HG02642 (cell line): ENCODE results near the gene AGAP1.

ENCODE experiments used
- ATAC-seq: cut with Tn5 transposase; IDR thresholded peaks from one replicate; pipeline ENCODE4 v1.9.1; 2021; ENCODE audit warnings: mild to moderate bottlenecking; ENCODE audit not compliant: unreplicated experiment, poor library complexity

The AGAP1 gene

GRCh38 chr2:235544689-235544969, 50.8 kb downstream of the AGAP1 start:
- no peak for ATAC-seq

- ATAC-seq = no peak
Measured at GRCh38 chr2:235545339-235546150, 51.7 kb downstream of the AGAP1 start.

- ATAC-seq = no peak
Measured at GRCh38 chr2:235546151-235546435, 52.2 kb downstream of the AGAP1 start.

- ATAC-seq = no peak
Measured at GRCh38 chr2:235546436-235546835, 52.6 kb downstream of the AGAP1 start.

- no peak for ATAC-seq
Measured at GRCh38 chr2:235549735-235550377, 56.0 kb downstream of the AGAP1 start.

- ATAC-seq = no peak
Measured at GRCh38 chr2:235550378-235550760, 56.5 kb downstream of the AGAP1 start.

GRCh38 chr2:235550946-235551345, 57.1 kb downstream of the AGAP1 start:
- no peak for ATAC-seq

GRCh38 chr2:235551965-235552364, 58.1 kb downstream of the AGAP1 start:
- no peak for ATAC-seq

- no peak for ATAC-seq
Measured at GRCh38 chr2:235552671-235553070, 58.8 kb downstream of the AGAP1 start.

- ATAC-seq = no peak
Measured at GRCh38 chr2:235553291-235553690, 59.4 kb downstream of the AGAP1 start.

- no peak for ATAC-seq
Measured at GRCh38 chr2:235553696-235554100, 59.9 kb downstream of the AGAP1 start.

- ATAC-seq = no peak
Measured at GRCh38 chr2:235554385-235554784, 60.5 kb downstream of the AGAP1 start.

GRCh38 chr2:235554936-235555335, 61.1 kb downstream of the AGAP1 start:
- no peak for ATAC-seq

- ATAC-seq = no peak
Measured at GRCh38 chr2:235555371-235555770, 61.5 kb downstream of the AGAP1 start.

- ATAC-seq = no peak
Measured at GRCh38 chr2:235556086-235556485, 62.2 kb downstream of the AGAP1 start.

GRCh38 chr2:235556901-235557300, 63.1 kb downstream of the AGAP1 start:
- no peak for ATAC-seq

GRCh38 chr2:235557903-235558302, 64.1 kb downstream of the AGAP1 start:
- no peak for ATAC-seq

GRCh38 chr2:235558572-235558971, 64.7 kb downstream of the AGAP1 start:
- no peak for ATAC-seq

GRCh38 chr2:235560345-235560744, 66.5 kb downstream of the AGAP1 start:
- no peak for ATAC-seq

- no peak for ATAC-seq
Measured at GRCh38 chr2:235561450-235561849, 67.6 kb downstream of the AGAP1 start.

GRCh38 chr2:235562065-235562747, 68.4 kb downstream of the AGAP1 start:
- ATAC-seq = no peak
